HG03457 (cell line): Measurements from ENCODE around the gene GABRG3.
"Not testable (repeated sequence)": the region's sequence is repeated elsewhere in the genome, so short reads cannot be mapped to it uniquely, and the experiment has no call there.

Experiments
- ATAC-seq: cut with Tn5 transposase; IDR thresholded peaks from one replicate; pipeline ENCODE4 v1.9.1; 2021; ENCODE audit warnings: moderate number of reproducible peaks; ENCODE audit not compliant: unreplicated experiment

Gene GABRG3

DNA sequence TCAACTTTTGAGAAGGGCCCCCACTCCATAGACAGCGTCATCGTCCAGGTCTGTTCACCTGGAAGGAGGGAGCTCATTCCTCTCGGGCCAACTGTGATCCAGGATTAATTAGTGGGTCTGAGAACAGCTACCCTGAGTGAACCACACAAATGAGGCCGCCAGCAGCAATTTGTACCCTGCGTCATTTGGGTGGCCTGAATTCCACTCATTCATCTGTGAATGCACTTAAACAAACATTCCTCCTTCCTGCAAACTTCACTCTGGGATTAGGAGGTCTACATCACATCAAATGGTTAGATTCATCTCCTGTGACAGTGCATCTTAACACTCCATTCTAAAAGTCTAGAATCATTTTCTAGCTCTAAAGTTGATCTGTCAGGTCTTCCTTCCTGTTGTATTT lies 201.8 kb downstream of the GABRG3 start:
- no peak for ATAC-seq

DNA sequence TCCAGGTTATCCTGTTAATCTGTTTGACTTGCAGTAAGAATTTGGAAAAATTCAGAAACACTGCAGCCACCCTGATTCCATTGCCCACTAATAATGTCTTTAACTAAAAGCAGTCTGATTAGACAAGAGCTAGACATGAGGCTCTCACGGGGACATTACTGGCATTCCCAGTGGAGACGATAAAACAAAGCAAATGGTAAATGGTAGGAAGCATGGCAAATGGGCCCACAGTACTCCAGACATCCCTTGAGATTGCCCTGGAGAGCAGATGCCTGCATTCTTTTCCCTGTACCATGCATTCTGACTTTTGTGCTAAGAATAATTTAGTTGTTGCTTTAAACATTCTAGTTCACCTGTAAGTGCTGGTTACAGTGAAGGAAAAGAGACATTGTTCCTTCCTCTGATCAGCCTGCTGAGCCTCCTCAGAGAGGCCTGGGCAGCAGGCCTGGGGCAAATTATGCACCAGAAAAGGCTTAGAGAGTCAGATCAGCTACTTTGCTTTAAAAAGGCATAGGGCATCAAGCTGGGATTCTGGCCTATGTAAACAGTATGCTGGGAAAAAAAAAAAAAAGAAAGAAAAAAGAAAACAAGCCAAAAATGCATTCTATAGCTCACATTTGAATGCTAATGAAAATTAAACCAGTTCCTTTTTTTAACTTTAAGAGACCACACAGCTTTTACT lies 204.6 kb downstream of the GABRG3 start:
- ATAC-seq: no peak

DNA sequence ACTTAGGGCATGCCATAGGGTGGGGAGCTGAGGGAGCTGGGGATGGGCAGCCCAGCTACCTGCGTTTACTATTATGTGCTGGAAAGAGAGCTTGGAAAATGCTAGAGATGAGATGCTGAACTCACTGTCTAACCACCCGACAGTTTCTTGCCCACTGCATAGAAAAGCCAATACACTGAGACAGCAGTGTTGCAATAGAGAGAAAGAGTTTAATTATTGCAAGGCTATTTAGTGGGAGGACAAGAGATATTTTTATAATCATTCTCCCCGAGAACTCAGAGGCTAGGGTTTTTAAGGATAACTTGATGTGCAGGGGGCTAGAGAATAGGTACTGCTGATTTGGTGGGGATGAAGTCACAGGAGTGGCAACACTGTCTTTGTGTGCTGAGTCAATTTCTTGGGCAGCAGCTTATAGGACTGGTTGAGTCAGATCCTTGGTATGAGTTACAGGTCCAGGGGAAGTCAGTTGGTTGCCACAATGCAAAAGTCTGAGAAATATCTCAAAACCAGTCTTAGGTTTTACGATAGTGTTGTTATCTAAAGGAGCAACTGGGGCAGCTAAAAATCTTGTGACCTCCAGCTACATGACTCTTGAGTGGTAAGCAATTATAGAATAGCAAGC lies 205.9 kb downstream of the GABRG3 start:
- ATAC-seq: no peak

DNA sequence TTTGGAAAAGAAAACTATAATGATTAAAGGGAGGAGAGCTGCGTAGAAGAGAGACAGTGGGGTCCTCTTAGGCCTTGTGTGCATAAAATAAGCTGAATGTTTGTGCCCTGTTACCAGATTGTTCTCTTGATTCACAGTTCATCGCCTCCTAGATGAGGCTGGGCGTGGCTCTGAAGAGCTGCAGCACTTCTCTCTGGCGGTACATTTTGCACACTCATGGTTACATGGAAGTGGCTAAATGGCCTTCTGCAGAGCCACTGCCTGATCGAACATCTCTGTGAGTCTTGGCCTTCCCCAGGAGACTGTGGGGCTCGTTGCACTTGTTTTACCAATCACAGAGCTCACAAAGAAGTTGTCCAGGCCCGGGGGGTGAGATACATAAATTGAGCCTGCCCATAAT lies 208.8 kb downstream of the GABRG3 start:
- no peak for ATAC-seq

DNA sequence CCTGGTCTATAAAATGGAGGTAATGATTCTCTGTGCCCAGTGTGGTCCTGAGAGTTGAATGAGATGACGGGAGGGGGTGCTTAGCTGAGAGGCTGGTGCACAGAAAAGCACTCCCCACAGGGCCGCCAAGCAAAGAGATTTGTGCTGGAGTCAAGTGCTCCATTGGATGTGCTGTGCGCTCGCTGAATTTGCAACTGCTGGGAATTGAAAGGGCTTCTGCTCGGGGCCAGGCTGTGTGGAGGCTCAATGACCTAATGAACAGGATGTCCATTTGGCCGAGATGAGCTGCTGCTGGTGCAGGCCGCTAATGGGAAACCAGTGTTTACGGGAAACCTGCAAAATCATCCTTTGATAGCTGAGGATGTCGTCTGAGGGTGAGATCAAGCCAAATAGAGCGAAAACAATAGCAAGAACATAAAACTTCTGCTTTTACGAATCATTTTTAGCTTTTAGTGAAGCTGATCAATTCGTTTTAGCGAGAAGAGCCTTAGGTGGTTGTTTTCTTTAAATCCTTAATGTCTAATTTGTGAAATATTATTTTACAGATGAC lies 211.7 kb downstream of the GABRG3 start:
- ATAC-seq: no peak

DNA sequence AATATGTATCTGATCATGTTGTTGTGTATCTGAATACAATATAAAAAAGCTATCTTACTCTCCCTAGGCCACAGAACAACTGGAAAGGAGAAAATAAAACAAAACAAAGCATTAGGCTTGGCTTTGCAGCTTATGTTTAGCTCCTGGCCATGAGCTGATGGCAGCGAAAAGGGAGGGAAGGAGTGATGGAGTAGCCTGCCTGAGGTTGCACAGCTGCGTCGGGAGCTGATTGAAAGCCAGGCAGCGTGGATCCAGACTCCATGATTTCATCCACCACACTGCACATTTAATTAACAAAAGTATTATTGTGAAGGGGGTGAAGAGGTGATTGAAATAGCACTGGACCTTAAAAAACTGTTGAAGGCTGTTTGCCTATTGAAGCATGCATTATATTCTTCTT lies 212.2 kb downstream of the GABRG3 start:
- no peak for ATAC-seq

DNA sequence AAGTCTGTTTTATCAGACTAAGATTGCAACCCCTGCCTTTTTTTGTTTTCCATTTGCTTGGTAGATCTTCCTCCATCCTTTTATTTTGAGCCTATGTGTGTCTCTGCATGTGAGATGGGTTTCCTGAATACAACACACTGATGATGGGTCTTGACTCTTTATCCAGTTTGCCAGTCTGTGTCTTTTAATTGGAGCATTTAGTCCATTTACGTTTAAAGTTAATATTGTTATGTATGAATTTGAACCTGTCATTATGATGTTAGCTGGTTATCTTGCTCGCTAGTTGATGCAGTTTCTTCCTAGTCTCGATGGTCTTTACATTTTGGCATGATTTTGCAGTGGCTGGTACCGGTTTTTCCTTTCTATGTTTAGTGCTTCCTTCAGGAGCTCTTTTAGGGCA lies 220.5 kb downstream of the GABRG3 start:
- not testable (repeated sequence) for ATAC-seq

DNA sequence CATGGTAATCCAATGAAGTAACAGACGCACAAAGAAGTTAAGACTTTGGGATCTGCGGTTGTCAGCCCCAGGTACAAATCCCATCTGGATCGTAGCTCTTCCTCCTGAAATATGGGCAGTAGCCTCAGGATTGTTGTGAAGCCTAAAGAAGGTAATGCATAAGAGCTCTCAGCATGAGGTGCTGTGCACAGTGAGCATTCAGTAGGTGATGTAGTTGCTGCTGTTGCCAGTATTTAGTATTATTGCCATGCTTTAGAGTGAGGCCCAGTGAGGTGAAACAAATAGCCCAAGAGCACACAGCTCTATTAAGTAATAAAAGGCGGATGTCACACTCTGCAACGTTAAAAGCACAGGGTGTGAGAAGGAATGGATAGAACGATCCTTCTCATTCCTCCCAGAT lies 225.7 kb downstream of the GABRG3 start:
- ATAC-seq: no peak

DNA sequence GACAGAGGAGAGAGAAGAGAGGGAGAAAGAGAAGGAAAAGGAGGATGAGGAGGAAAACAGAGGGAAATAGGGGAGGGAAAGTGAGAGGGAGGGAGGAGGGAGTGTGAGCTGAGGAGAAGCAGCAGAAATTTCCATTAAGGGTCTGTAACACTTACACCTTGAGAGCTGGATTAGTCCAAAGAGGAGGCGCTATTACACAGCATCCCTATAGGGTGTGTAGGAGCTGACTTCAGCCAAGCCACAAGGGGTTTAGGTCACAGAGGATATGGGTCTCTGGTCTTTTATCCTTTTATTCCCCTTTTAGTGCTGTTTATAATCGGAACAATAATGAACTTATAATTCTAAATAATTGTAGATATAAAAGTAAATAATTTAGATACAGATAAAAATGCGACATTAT lies 230.4 kb downstream of the GABRG3 start:
- no peak for ATAC-seq

DNA sequence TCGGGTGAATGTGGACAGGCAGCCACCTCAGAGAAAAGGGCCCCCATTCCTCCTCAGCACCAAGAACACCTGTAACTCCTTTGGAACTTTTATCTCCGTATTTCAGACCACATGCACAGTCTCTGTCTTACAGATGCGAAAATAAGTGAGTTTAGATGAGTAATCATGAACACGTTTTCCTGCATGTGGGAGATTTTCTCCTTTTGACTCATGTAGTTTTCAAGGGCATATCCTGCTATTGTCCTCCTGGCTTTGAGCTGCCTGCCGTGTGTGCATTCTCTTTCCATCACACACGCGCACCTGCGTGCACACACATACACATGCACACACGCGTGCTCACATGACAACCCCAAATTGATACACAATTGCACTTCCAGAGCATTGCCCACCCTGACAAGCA lies 239.2 kb downstream of the GABRG3 start:
- no peak for ATAC-seq

DNA sequence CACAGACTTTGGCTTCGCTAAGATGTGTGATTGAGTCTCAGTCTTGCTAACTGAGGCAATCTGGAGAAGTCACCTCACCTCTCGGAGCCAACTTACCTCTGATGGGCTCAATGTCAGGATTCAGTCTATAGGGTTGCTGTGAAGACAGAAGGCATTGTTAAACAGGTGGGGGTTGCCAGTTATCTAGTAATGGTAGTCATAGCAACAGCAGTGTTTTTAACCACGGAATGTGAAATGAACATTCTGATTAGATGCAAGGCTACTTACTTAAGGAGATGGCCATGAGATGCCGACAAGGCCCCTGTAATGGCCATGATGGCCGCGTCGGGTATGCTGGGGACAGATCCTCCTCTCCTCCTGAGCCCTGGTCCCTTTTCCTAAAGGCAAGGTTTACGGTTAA lies 243.1 kb downstream of the GABRG3 start:
- ATAC-seq: no peak

DNA sequence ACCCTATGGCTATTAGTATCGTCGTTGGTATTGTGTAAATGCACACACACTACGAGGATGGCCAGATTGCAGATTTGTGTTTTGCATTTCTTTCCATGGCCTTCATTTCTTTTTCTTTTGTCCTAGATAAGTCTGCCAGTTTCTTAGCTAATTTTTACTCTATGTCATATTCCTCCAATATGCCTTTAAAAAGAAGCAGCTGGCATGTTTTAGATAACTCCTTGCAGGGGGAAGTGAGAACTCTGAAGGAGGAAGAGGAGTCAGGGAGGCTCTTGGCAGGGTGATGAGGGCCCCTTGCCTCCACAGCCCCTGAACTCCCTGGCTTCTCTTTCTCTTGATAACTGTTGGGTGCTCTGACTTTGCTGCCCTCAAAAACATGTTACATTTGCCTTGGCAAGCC lies 244.0 kb downstream of the GABRG3 start:
- no peak for ATAC-seq

DNA sequence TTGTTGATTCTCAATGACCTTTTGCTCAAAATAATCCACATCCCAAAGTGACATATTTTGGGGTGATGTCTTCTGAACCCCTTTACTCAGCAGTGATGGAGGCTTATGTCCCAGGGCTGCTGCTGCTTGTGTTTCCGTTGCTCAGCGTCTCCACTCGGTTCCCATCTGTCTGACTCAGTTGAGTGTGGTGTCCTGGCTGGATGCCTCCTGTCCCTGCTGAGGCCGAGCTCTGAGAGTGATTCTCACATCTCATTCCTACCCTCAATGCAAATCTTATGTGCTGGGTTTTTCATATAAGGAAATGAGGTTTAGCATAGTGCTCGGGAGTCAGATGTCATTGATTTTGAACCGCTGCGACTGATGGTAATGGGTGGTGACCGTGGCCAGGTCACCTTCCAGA lies 247.4 kb downstream of the GABRG3 start:
- ATAC-seq: no peak

DNA sequence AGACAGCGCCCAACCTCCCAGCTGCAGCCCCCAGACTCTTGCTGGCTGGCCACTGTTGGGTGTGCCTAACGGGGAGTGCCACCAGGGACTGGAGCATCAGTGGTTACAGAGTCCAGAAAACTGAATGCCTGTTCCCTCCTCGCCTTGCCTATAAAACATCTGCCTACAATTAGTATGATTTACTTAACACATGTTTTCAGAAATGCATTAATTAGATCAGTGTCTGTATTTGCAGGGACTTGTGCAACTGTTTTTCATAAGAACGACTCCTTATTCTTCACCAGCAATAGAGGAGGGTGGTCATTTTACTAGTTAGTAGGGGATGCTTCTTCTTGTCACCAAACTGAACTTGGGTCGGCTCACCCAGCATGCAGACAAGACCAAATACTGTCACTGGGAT lies 248.7 kb downstream of the GABRG3 start:
- no peak for ATAC-seq

DNA sequence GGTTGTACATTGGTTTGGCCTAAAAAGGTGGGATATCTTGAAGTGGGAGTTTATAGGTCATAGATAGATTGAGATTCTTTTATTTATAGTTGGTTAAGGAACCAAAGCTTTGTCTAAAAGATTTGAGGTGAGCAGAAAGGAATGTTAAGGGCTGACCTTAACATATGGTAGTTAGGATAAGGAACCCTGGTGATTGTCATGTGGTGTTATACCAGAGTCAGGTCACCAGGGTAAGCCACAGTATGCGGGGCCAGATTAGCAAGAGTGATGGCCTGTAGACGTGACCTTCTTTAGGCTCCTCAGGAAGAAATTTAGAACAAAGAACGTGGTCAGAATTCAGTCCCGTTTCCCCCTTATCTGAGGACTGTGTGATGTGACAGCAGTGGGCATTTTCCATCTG lies 249.2 kb downstream of the GABRG3 start:
- no peak for ATAC-seq

DNA sequence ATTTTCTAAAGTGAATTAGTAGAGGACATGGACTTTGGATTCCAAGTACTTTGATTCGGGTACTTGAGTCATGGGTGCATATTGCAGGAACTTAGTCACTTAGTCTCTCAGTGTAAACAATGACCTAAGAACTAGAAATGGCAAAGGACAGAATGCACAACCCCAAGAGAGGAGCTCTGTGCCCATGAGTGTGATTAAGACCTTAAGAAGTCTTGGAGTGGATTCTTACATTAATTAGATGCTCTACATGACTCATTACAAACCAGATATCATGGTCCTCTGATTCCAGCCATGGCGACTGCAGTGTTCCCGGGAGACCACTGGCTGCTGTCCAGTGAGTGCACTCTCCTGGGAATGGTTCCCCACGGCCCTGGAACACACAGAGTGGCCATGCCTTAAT lies 251.5 kb downstream of the GABRG3 start:
- no peak for ATAC-seq

DNA sequence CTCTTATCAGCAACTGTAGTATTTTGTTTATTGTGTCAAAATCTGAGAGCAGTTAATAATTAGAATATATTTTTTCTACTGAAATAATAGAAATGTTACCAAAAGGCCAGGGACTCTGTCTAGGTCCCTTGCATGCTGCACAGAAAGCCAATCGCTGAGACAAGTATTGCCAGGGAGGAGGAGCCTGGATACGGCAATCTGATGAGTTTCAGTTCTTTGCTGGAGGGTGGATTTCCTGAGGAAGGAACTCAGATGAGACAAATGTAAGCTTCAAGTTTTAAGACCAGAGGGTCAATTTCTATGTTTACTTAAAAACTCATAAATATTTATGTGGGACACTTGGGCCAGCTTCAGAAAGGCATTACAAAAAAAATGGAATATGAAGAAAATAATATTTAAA lies 252.2 kb downstream of the GABRG3 start:
- ATAC-seq: no peak

DNA sequence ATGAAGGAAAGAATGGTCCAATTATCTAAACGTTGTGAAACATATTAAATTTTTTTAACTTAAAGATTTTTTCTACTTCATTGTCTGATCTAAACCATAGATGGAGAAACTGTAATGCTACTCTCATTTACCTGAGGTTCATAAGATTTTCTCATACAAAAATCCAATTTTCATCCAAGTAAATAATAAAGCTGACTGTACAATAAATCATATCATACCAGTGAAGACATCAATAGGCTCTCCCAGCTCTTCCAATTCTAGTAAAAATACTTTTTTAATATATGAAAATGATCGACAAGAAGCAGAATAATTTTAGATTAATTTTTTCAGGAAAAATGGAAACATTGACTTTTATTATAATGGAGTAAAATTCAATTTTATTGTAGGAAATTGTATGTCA lies 260.8 kb downstream of the GABRG3 start:
- ATAC-seq: no peak

DNA sequence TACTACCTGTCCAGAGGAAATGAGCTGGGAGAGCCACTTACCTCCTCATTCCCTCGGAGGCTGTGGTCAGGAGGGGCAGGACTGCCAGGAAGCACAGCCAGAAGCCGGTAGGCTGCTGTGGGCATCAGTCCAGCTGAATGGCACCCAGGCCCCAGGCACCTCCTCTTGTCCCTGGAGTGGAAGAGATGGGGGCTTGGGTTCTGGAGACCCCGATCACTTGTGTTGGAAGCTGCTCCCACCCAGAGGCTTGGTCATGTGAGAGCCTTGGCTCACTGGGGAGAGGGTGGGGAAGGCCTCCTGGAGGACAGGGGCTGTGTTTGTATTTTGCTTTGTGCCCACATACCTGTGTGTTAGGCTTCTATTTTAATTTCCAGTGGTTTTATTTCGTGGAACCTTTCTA lies 261.9 kb downstream of the GABRG3 start:
- ATAC-seq: no peak

DNA sequence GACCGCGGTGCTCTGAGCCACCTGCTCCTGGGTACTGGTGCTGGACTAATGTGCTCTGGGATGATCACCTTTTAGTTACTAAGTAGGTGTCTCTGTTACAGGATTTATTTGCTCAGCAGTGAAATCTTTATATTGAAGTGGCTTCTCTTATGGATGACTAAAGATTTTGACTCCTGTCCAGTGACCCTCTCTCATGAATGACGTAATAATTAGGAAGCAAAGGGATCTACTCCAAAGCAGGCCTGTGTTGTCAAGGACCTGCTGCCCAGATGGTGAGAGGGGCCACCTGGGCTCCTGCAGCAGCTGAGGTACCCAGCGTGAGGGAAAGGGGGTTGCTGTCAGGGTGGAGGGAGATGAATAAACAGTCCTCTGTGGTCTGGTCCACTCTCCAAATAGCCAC lies 263.6 kb downstream of the GABRG3 start:
- no peak for ATAC-seq

DNA sequence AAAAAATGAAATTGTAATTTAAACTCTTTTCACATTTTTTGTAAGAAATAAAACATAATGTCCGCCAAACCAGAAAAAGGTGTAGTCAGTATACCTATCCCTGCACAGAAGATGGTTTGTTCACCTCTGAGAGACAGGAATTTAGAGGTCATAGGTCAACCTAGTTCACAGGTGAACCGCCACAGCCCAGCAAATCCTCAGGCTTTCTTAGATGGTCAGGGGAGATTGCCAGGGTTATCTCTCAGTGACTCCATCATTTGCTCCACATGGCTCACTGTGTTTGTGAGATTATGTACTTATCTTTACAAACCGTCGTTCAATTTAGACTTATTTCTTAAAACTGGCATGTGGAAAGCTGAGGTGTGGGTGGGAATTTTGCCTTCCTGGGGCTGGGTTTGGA lies 264.2 kb downstream of the GABRG3 start:
- ATAC-seq: no peak

DNA sequence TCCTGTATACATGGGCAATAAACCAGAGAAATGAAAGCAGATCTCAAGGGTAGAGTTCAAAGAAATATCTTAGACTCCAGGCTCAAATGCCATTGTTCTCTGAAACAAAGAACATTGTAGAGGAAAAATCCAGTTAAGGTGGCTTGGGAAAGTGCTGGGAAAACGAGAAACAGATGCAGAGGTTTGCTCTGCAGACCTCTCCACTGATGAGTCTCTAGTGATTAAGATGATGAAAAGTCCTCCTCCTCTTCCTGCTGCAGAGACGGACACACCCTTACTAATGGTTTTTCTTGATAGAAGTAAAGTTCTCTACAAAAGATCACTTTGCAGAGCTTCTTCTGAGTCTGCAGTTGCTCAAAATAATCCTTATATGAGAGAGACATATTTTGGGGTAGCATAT lies 264.7 kb downstream of the GABRG3 start:
- no peak for ATAC-seq
